Inflammatory macrophage treated with lipopolysaccharide for 1 hour (primary cell): ENCODE measurements around the gene TRPC6.

Experiments
- DNase-seq, 2 donors: peaks; one replicate each; pipeline ENCODE4 v3.0.0-alpha.2; 2020 to 2022

Gene TRPC6

DNA sequence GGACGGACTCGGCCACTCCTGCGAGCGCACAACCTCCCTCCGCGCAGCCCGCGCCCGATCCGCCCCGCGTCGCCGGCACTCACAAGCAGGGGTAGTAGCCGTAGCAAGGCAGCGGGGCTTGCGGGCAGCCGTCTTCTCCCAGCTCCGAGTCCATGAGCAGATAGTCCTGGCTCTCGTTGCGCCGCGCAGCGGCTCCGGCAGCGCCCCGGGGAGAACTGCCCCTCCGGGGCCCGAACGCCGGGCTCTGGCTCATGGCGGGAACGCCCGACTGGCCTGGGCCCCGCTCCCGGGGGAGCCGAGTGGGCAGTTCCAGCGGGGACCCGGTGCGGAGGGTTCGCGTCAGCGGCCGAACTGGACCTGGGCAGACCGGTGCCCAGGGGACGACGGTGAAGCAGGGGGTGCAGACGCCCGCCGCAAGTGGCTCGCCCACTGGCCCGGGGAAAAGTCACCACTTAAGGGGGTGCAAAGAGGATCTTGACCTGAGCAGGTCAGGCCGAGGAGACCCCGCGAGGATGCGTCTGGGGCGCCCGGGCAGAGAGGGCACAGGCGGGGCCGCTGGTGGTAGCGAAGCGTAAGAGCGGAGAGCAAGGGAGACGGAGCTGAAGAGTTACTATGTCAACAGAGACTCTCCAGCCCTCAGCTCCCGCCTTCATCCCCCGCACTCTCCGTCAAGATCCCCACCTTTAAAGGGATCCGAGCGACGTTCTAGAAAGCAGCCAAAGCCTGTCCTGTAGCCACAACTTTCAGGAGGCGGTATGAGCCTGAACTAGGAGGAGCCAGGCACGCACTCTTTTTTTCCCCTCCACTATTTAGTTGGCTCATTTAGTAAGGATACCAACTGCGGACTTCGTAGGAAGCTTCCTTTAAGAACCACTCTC is at the start of gene TRPC6:
Gene TRPC6, minus strand, starts transcription at position 757 of the 878 bp plus-strand sequence. Its CDS starts 504 bp downstream, at position 253.
- no peak for DNase-seq

DNA sequence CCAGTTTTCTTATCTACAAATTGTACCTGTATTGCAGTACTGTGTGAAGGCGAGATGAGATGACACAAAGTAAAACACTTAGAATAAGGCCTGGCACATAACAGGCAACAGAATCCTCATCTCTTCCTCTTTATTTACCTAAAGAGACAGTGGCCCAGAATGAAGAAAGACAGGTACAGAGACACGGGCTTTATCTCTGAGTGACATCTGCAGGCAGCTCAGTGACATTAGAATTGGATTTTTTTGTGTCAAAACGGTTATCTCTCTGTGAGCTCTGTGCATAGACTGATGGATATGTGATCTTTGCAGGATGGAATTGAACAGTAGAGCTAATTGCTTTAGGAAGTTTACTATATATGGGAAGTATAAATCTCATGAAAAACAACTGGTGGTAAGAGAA is 36.2 kb upstream of the TRPC6 start:
- no peak for DNase-seq

DNA sequence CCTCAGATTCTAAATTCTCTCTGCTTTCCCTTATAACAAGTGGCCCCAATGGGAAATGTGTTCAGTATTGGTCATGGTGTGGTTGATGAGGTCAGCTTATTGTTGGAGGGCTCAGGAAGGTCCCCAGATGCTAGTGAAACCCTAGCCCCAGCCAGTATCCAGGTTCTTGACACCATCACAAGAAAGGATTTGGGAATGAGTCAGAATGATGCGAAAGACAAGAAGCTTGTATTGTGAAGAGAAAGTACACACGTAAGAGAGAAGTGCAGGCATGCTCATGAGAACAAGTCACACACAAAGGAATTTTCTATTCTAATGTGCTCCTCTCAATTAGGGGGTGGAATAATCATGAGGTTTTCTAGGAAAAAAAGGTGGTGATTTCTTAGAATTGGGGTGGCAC is 34.9 kb upstream of the TRPC6 start:
- no peak for DNase-seq

DNA sequence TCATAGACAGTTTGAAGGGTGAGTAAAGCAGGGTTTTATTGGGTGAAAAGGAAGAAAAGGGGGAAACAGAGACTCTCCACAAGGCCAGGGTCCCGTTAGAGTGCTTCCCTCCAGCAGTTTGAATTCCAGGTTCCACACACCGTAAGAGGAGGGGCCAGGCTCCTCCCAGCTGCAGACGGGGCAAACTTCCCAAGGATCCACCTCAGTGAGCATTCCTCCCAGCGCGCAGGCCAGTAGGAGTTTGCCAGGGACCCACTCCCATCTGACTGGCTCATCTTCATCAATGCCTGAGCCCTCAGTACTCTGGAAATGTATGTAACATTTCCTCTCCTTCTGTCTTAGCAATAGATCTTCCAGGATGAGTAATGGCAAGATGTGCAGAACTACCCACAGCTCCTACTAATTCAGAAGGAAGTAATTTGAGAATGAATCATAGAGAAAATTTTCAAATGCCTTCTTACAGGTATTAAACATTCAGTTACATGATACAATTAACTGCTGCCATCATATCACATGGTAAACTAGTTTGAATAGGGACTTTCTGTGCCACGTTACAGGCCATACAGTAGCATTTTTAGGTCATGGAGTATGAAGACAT is 34.0 kb upstream of the TRPC6 start:
- DNase-seq: no peak

DNA sequence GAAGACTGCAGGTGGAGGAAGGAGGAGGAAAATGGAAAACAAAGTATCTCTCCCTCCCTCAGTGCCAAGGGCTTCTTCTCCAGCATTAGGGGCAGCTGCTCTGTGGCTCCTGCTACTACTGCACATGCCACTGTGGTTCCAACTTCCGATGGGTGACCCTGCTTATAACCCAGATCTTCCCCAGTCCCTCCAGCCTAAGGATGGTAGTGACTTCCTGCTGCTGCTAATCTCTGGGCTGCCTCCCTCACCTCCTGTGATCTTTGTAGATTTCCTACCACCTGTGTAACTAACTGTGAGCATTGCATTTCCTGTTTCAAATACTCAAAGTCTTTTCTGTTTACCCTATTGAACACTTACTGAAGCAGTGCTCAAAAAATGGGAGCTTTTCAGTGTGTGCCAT is 28.7 kb upstream of the TRPC6 start:
- DNase-seq: no peak

DNA sequence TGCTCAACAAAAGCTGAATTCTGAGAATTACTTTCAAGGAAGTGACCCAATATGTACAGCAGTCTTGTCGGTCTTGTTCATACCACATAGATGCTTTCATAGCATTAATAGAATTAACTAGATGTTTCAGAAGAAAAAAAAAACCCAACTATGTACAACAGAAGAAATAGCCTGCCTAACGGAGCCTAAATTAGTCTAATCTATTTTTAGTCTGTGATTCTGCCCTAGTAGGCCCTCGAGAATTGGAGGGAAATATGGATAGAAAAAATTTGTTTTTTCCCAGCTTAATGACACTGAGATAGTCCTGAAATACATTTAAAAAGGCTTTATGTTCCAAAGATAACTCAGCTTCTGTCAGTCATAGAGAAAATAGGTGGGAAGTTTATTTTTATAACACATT is 17.1 kb upstream of the TRPC6 start:
- no peak for DNase-seq

DNA sequence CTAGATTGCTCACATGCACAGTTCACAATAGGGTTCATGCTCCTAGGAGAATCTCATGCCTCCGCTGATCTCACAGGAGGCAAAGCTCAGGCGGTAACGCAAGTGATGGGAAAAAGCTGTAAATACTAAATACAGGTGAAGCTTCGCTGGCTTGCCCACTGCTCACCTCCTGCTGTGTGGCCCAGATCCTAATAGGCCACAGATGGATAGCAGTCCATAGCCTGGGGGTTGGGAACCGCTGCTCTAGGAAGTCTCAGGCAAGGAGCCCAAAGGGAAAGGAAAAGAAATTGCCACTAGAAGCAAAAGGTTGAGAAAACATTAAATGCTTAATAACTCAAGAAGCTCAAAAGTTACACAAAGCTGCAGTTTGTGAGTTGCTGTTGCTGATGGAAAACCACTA is 3.2 kb upstream of the TRPC6 start:
- no peak for DNase-seq

DNA sequence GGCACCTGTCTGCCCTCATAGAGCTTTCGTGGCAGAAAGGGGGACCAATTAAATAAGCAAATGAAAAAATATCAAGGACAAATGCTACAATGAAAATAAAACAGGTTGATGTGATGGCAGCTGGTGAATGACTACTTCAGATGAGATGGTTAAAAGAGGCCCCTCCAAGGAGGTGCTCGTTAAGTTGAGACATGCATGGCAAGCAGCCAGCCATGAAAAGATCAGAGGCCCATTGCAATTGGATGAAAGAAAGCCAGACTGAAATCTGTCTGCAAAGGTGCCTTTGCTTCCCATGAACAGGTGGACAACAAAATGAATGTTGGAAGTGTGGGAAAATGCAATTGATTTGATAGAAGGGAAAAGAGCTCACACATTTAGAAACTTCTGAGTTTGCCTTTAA is 848 bp upstream of the TRPC6 start:
- DNase-seq: no peak

DNA sequence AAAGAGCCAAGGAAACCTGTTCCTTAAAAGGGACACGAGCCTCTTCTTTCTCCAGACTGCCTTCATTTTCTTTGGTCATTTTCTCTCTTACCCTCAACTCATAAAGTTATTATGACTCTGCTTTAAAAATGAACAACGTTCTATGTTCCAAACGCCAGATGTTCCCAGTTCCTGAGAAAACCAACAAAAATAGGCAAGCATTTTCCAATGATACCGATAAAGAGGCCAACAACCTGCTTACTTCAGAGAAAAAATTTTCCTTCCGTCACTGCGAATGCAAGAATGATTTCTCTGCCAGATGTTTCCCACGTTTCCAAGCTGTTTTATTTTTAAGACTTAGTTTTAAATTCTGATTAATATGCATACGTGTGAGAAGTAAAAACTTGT is 315 bp upstream of the TRPC6 start:
- no peak for DNase-seq

DNA sequence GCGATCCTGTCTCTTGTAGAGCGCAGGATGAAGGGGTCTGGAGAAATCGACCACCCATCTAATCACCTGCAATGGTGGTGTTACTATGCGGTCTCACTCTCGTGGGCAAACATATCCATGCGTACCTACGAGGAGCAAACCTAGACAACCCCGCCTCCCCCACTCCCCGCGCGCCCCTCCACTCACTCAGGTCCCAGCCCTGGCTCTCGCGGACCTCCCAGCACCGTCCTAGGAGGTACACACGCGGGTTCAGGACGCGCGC is 887 bp downstream of the TRPC6 start:
- DNase-seq: no peak

DNA sequence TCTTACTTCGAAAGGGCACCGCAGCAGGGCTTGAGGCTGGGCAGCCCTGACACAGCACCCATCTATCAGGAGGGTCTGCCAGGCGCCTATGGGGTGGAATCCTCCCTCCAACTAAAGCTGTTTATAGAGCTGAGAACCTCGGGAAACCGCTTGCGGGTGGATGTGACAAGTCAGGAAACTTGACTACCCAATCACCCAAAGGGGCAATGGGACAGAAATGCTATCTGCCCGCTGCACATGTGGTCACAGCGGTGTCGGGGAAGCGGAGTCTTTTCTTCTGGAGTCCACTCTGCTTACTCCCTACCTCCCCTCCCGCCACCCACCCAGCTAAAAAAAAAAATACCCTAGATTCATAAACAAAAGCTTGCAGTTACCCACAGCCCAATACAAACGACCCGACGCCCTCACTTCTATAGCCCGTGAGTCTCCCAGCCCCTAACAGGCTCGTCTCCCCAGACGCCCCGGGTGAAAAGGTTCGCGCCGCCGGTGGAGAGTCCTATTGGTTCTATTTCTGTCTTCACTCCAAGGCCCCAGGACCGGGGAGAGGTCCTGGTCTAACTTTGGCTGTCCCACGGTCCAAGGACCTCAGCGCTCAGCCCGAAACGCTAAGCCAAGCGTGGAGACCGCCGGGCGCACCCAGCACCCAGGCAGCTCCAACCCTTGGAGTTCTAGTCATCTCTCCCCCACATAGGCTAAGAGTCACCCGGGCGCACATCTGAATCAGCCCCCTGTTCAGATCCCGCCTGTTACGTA is 1.4 kb downstream of the TRPC6 start:
- DNase-seq: no peak

DNA sequence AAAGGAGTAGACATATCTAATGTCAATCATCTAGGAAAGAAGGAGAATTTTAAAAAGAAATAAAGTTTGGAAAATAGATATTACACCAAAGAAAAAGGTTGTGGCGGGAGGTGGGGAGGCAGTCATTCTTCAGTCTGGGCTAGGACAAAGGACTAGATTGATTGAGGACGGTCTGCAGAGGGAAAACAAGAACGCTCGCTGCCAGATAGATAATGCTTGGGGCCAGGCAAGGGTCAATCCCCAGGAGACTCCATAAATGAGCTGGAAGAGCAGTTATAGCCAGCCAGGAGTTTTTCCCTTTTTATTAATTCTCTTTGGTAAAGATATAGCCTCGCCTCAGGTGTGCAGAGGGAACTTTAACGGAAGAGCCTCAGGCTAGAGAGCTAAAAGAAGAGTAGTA is 6.3 kb downstream of the TRPC6 start:
- DNase-seq: no peak

DNA sequence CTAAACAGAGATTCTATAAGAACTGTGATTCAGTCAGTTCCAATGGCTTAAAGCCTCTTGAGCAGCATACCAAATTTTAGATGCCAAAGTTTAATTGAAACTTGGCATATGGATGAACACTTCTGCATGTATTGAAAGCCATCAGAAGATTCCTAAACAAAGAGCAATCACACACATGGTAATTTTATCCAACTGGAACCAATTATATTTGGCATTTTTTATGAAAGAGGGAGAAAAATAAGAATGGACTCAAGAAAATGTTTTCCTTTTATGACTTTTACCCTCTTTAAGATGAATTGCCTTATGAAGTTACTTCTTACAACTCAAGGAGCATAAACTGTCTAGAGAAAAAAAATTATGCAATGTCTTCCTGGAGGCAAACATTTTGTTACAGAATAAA is 7.4 kb downstream of the TRPC6 start:
- DNase-seq: no peak

DNA sequence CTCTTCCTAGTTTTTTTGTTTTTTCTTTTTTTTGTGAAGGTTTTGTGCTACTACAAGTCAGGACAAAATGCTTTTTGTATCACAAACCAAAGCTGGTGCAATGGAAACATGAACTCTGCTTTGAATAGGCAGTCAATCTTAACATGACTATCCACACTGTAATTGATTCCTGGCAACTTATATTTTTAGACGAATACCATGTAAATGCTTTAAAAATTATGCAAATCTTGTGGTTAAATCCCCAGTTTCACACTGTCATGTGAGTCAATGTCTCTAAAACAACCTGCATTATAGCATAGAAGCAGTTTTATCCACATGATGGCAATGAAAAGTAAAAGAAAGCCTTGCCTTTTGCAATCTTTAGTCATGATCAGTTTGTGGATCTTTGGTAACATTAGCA is 8.9 kb downstream of the TRPC6 start:
- no peak for DNase-seq

DNA sequence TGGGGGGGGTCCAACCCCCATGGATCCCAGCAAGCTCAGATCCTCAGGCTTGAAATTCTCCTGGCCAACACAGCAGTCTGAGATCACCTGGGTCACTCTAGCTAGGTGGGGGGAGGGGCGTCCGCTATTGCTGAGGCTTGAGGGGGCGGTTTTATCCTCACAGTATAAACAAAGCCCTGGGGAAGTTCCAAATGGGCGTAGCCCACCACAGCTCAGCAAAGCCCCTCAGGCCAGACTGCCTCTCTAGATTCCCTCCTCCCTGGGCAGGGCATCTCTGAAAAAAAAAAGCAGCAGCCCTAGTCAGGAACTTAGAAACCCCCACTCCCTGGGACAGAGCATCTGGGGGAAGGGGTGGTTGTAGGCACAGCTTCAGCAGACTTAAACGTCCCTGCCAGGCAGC is 16.7 kb downstream of the TRPC6 start:
- no peak for DNase-seq

DNA sequence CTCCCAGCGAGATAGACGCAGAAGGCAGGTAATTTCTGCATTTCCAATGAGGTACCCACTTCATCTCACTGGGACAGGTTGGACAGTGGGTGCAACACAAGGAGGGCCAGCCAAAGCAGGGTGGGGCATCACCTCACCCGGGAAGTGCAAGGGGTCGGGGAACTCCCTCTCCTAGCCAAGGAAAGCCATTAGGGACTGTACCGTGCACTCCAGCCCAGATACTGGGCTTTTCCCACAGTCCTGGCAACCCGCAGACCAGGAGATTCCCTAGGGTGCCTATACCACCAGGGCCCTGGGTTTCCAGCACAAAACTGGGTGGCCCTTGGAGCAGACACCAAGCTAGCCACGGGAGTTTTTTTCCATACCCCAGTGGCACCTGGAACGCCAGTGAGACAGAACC is 17.2 kb downstream of the TRPC6 start:
- DNase-seq: no peak

DNA sequence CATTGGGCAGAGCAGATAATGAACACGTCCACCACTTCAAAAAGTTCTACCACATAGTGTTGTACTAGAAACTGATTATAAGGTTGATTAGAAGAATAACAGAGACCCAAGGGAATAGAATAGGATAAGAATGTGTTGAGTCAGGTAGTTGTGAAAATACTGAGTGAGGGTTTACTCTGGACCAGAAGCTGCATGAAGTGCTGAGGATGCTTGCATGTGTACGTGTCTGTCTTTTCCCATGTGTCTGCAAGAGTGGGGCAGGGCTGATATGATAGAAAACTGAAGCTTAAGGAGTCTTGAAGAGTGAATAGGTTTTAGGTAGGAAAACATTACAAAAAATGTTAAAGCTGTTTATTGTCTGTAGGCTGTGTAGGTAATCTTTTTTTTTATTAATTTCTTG is 20.6 kb downstream of the TRPC6 start:
- DNase-seq: no peak

DNA sequence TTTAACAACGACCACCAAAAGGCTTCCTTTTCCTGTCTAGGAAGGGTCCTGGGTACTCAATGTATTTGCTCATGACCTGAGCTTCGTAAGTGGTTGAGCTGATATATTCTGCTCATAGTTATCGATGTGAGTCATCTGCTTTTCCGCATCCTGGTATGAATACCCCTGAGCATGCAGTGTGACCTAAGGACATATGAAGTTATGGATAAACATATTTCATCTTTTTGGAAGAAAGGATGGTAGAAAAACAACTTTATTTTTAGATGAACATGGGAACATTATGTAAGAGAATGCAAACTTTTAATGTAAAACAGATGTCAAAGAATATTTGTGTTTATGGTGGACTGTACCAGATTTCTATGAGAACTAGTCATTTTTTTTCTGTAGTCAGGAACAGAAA is 28.4 kb downstream of the TRPC6 start:
- no peak for DNase-seq

DNA sequence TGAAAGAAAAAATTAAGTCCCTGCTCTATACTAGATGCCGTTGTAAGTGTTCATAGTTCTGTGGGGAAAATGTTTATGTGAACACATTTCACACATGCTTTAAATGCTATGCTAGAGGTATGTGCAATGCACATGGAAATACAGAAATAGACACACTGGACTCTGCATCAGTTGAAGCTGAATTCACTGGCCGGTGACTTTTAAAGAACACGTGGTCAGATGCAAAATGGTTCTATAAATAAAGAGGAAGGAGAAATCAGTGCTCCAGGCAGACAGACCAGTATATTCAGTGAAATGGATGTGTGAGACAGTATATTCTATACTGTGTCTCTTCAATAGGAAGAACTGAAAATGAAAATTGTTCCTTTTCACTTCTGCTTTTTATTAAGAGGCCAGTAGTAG is 29.9 kb downstream of the TRPC6 start:
- DNase-seq: peak in 1 of 2 donors; percentile 27

DNA sequence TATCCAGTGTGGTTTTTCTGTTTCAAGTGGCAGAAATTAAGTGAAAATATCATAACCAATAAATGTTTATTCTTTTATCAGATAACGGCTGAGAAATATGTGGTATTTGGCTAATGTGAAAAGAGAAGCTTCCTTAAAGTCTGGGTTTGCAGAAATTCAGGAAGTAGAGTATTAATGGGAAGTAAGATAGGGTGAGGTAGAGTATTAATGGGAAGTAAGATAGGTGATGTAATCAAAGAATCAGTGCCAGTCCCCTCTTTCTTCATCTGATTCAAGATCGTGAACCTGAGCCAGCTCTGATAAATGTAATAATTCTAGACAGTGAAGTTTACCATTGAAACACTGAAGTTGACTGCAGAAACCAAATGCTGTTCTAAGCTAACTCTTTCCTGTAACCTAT is 30.9 kb downstream of the TRPC6 start:
- DNase-seq: peak in 1 of 2 donors; percentile 40

DNA sequence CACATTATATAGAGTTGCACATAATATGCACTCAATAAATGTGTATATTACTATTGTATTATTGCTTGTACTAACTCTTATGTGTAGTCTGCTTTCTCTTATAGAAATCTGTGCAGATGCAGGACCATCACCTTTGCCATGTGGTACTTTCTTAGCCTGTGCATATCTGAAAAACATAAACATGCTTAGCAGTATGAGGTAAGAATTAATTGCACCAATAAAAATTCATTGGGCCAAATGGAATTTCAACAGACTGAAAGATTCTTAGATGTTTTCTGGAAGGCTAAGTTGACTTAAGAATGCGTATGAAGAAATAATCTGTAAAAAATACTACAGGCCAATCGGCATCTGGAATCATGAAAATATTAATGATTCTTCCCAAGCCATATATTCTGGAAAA is 55.3 kb downstream of the TRPC6 start:
- DNase-seq: no peak

DNA sequence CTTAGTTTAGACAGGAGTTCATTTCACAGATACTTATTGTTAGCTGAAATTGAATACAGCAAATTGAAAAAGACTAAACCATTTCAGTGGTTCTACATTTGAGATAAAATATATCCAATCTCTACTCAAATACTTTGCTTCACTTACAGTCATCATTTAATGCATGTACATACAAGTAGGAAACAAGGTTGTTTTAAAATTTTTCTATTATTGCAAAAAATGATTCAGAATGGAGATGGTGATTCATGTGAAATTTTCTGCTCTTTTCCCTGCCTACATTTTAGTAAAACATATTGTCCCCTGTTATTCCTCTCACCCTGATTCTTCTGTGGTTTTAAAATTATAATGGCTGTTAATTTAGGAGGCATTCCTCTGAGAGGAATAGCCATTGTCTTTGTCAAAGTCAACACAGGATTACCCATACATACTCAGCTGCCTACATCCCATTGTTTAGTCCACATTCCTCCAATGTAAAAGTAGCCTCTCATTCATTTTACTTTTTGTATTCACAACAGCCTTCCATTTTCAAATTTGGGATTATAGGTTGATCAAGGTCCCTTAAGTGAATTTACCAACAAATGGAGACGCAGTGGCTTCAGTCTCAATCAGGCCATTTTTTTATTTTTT is 60.1 kb downstream of the TRPC6 start:
- DNase-seq: no peak

DNA sequence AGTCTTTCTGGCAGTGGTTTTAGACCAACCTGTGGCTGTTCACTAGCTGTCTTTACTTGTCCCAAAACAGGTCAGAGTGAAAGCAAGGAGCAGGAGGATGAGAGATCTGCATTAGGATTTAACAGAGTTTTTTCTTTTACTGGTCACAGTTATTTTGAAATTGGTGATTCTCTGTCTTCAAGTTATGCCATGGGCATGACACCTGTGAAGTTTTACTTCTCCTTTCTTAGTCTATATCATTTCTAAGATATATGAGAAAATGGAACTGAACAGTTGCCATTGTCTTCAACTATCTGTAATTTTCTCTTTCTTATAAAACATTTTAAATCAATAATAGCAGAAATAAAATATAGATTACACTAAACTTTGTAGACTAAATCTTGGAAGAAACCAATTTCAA is 60.6 kb downstream of the TRPC6 start:
- DNase-seq: no peak

DNA sequence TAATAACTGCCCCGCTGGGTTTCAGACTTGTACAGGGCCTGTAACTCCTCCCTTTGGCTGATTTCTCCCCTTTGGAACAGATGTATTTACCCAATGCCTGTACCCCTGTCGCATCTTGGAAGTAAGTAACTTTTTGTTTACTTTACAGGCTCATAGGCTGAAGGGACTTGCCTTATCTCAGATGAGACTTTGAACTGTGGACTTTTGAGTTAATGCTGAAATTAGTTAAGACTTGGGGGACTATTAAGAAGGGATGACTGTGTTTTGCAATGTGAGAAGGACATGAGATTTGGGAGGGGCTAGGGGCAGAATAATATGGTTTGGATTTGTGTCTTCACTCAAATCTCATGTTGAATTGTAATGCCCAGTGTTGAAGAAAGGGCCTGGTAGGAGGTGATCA is 62.0 kb downstream of the TRPC6 start:
- no peak for DNase-seq
